K562 (cell line): ENCODE results near the gene MITF. TPM values are rescaled to one million over a fixed set of nuclear protein-coding genes. Genes with fewer than 3 reads are reported as not detected.

Source experiments
- polyA plus RNA-seq, 8 experiments: library from polyadenylated mRNA; depleted of rRNA in 4 of 8; stranded (reverse) in 5 of 8; unstranded in 3 of 8; fragments of >200 nt; fragmentation: Nextera tagmentation in 2 of 8; fragmentation: Illumina TruSeq in 1 of 8; extraction: Ambion mirVana in 2 of 8; extraction: Trizol in 1 of 8; gene quantifications; 2 replicates each; pipeline versions ENCODE4 v1.2.1 to v1.2.3, GENCODE V29; 2011 to 2014; ENCODE audit warnings: inconsistent platforms in 1 of 8, missing spikeins in 1 of 8
- total RNA-seq, 7 experiments: library from RNA; depleted of rRNA in 6 of 7; stranded (reverse); fragments of >200 nt in 6 of 7; fragmentation: Illumina TruSeq in 2 of 7; extraction: Trizol in 2 of 7; gene quantifications; 2 replicates each; pipeline versions ENCODE4 v1.2.1 to v1.2.3, GENCODE V29; 2011 to 2021; ENCODE audit warnings: low replicate concordance in 1 of 7
- TF ChIP-seq, protein P1 (sequence below): sonication (generic); formaldehyde crosslinking; IDR thresholded peaks from 2 replicates; pipeline ENCODE4 v1.8.0; 2022; ENCODE audit warnings: mild to moderate bottlenecking, missing genetic modification reagents
- TF ChIP-seq, protein P2 (sequence below): fragments of 450-650 bp; IDR thresholded peaks from 2 replicates; pipeline ENCODE4 v1.6.1; 2016; ENCODE audit warnings: low read depth

The MITF gene
- total and polyA plus RNA-seq, 9 of the 15 experiments (the other 6 are each of a cell fraction or from before 2014, with no cell fraction given) = 5.6 to 14.9 (median 11.1) TPM

DNA sequence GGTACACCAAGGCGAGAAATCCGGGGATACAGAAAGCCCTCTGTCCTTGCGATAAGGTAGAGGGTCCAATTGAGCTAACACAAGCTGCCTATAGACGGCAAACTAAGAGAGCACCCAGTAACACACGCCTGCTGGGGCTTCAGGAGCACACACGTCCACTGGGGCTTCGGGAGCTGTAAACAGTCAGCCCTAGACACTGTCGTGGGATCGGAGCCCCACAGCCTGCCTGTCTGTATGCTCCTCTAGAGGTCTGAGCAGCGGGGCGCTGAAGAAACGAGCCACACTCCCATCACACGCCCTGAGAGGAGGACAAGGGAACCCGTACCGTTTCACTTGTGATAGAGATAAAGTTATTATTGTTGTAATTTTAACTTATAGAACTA lies 260.8 kb downstream of the MITF start (continued):
- TF ChIP-seq, protein P1, sequence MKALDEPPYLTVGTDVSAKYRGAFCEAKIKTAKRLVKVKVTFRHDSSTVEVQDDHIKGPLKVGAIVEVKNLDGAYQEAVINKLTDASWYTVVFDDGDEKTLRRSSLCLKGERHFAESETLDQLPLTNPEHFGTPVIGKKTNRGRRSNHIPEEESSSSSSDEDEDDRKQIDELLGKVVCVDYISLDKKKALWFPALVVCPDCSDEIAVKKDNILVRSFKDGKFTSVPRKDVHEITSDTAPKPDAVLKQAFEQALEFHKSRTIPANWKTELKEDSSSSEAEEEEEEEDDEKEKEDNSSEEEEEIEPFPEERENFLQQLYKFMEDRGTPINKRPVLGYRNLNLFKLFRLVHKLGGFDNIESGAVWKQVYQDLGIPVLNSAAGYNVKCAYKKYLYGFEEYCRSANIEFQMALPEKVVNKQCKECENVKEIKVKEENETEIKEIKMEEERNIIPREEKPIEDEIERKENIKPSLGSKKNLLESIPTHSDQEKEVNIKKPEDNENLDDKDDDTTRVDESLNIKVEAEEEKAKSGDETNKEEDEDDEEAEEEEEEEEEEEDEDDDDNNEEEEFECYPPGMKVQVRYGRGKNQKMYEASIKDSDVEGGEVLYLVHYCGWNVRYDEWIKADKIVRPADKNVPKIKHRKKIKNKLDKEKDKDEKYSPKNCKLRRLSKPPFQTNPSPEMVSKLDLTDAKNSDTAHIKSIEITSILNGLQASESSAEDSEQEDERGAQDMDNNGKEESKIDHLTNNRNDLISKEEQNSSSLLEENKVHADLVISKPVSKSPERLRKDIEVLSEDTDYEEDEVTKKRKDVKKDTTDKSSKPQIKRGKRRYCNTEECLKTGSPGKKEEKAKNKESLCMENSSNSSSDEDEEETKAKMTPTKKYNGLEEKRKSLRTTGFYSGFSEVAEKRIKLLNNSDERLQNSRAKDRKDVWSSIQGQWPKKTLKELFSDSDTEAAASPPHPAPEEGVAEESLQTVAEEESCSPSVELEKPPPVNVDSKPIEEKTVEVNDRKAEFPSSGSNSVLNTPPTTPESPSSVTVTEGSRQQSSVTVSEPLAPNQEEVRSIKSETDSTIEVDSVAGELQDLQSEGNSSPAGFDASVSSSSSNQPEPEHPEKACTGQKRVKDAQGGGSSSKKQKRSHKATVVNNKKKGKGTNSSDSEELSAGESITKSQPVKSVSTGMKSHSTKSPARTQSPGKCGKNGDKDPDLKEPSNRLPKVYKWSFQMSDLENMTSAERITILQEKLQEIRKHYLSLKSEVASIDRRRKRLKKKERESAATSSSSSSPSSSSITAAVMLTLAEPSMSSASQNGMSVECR (CRISPR knock-in tag) = no peak
- TF ChIP-seq, protein P2, sequence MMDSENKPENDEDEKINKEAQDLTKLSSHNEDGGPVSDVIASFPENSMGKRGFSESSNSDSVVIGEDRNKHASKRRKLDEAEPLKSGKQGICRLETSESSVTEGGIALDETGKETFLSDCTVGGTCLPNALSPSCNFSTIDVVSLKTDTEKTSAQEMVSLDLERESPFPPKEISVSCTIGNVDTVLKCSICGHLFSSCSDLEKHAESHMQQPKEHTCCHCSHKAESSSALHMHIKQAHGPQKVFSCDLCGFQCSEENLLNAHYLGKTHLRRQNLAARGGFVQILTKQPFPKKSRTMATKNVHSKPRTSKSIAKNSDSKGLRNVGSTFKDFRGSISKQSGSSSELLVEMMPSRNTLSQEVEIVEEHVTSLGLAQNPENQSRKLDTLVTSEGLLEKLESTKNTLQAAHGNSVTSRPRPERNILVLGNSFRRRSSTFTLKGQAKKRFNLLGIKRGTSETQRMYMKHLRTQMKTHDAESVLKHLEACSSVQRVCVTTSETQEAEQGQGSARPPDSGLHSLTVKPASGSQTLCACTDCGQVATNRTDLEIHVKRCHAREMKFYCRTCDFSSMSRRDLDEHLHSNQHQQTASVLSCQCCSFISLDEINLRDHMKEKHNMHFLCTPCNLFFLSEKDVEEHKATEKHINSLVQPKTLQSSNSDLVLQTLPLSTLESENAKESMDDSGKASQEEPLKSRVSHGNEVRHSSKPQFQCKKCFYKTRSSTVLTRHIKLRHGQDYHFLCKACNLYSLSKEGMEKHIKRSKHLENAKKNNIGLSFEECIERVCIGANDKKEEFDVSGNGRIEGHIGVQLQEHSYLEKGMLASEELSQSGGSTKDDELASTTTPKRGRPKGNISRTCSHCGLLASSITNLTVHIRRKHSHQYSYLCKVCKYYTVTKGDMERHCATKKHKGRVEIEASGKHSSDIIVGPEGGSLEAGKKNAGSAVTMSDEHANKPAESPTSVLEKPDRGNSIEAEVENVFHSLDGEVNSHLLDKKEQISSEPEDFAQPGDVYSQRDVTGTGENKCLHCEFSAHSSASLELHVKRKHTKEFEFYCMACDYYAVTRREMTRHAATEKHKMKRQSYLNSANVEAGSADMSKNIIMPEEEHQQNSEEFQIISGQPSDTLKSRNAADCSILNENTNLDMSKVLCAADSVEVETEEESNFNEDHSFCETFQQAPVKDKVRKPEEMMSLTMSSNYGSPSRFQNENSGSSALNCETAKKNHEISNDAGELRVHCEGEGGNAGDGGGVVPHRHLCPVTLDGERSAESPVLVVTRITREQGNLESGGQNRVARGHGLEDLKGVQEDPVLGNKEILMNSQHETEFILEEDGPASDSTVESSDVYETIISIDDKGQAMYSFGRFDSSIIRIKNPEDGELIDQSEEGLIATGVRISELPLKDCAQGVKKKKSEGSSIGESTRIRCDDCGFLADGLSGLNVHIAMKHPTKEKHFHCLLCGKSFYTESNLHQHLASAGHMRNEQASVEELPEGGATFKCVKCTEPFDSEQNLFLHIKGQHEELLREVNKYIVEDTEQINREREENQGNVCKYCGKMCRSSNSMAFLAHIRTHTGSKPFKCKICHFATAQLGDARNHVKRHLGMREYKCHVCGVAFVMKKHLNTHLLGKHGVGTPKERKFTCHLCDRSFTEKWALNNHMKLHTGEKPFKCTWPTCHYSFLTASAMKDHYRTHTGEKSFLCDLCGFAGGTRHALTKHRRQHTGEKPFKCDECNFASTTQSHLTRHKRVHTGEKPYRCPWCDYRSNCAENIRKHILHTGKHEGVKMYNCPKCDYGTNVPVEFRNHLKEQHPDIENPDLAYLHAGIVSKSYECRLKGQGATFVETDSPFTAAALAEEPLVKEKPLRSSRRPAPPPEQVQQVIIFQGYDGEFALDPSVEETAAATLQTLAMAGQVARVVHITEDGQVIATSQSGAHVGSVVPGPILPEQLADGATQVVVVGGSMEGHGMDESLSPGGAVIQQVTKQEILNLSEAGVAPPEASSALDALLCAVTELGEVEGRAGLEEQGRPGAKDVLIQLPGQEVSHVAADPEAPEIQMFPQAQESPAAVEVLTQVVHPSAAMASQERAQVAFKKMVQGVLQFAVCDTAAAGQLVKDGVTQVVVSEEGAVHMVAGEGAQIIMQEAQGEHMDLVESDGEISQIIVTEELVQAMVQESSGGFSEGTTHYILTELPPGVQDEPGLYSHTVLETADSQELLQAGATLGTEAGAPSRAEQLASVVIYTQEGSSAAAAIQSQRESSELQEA = no peak
